SK-N-SH treated with all-trans-retinoic acid at 6 μM for 48 hours (cell line): ENCODE measurements around the gene HDAC4.

Experiments used
- ATAC-seq: fragments of 200-7000 bp; cut with Tn5 transposase; 3 replicates; pipeline ENCODE4 v1.9.1; 2020; ENCODE audit warnings: mild to moderate bottlenecking, moderate library complexity
- BACH2 ChIP-seq: fragments of 250-450 bp; sonication (Bioruptor Pico); IDR thresholded peaks from 2 replicates; pipeline ENCODE4 v1.9.0; 2021; ENCODE audit warnings: mild to moderate bottlenecking, borderline replicate concordance
- CSDC2 ChIP-seq: fragments of 250-450 bp; sonication (Bioruptor Pico); IDR thresholded peaks from 2 replicates; pipeline ENCODE4 v1.5.0; 2020; ENCODE audit warnings: mild to moderate bottlenecking, moderate library complexity
- ESRRG ChIP-seq: fragments of 250-450 bp; sonication (Bioruptor Pico); IDR thresholded peaks from 2 replicates; pipeline ENCODE4 v1.6.1; 2021; ENCODE audit warnings: mild to moderate bottlenecking
- ISL1 ChIP-seq: fragments of 250-450 bp; sonication (Bioruptor Pico); IDR thresholded peaks from 2 replicates; pipeline ENCODE4 v2.1.2; 2022; ENCODE audit warnings: mild to moderate bottlenecking, moderate library complexity
- OSR1 ChIP-seq: fragments of 250-450 bp; sonication (Bioruptor Pico); IDR thresholded peaks from 2 replicates; pipeline ENCODE4 v1.8.0; 2022; ENCODE audit warnings: moderate library complexity, mild to moderate bottlenecking, inconsistent platforms
- PPARA ChIP-seq: fragments of 250-450 bp; sonication (Bioruptor Pico); IDR thresholded peaks from 2 replicates; pipeline ENCODE4 v1.5.0; 2020; ENCODE audit warnings: mild to moderate bottlenecking, borderline replicate concordance
- RARB ChIP-seq: fragments of 250-450 bp; sonication (Bioruptor Pico); IDR thresholded peaks from 2 replicates; pipeline ENCODE4 v1.8.0; 2021; ENCODE audit warnings: mild to moderate bottlenecking, moderate library complexity
- SNAI2 ChIP-seq: fragments of 250-450 bp; sonication (Bioruptor Pico); IDR thresholded peaks from 2 replicates; pipeline ENCODE4 v1.5.0; 2020; ENCODE audit warnings: mild to moderate bottlenecking, moderate library complexity
- TCF4 ChIP-seq: fragments of 250-450 bp; sonication (Bioruptor Pico); IDR thresholded peaks from 2 replicates; pipeline ENCODE4 v1.8.0; 2021; ENCODE audit warnings: mild to moderate bottlenecking, moderate library complexity, borderline replicate concordance
- TOX ChIP-seq: fragments of 250-450 bp; sonication (Bioruptor Pico); IDR thresholded peaks from 2 replicates; pipeline ENCODE4 v1.8.0; 2021; ENCODE audit warnings: mild to moderate bottlenecking, moderate library complexity, borderline replicate concordance
- TSHZ2 ChIP-seq: fragments of 250-450 bp; sonication (Bioruptor Pico); IDR thresholded peaks from 2 replicates; pipeline ENCODE4 v1.5.0; 2020; ENCODE audit warnings: mild to moderate bottlenecking, moderate library complexity
- ZC3H10 ChIP-seq: fragments of 250-450 bp; sonication (Bioruptor Pico); IDR thresholded peaks from 2 replicates; pipeline ENCODE4 v1.5.1; 2021; ENCODE audit warnings: mild to moderate bottlenecking, moderate library complexity
- ZFP3 ChIP-seq: fragments of 250-450 bp; sonication (Bioruptor Pico); IDR thresholded peaks from 2 replicates; pipeline ENCODE4 v1.5.0; 2020; ENCODE audit warnings: mild to moderate bottlenecking, moderate library complexity
- ZFP30 ChIP-seq: fragments of 450-650 bp; formaldehyde crosslinking; IDR thresholded peaks from 2 replicates; pipeline ENCODE4 v1.5.0; 2022; ENCODE audit warnings: mild to moderate bottlenecking, moderate library complexity
- ZNF565 ChIP-seq: fragments of 450-650 bp; formaldehyde crosslinking; conservative IDR thresholded peaks from 2 replicates; pipeline ENCODE4 v1.5.0; 2020; ENCODE audit warnings: low read depth, mild to moderate bottlenecking, moderate library complexity
- ZNF8 ChIP-seq: fragments of 450-650 bp; formaldehyde crosslinking; IDR thresholded peaks from 2 replicates; pipeline ENCODE4 v1.5.0; 2020; ENCODE audit warnings: mild to moderate bottlenecking, moderate library complexity
- TF ChIP-seq, protein P1 (sequence below): fragments of 250-450 bp; sonication (Bioruptor Pico); IDR thresholded peaks from 2 replicates; pipeline ENCODE4 v1.8.0; 2020; ENCODE audit warnings: mild to moderate bottlenecking, moderate library complexity, borderline replicate concordance
- TF ChIP-seq, protein P2 (sequence below): fragments of 250-450 bp; sonication (Bioruptor Pico); IDR thresholded peaks from 2 replicates; pipeline ENCODE4 v1.5.1; 2020; ENCODE audit warnings: low read depth, mild to moderate bottlenecking, moderate library complexity
- TF ChIP-seq, protein P3 (sequence below): fragments of 250-450 bp; sonication (Bioruptor Pico); IDR thresholded peaks from 2 replicates; pipeline ENCODE4 v1.5.1; 2021; ENCODE audit warnings: mild to moderate bottlenecking, moderate library complexity
- TF ChIP-seq, protein P4 (sequence below): fragments of 250-450 bp; sonication (Bioruptor Pico); IDR thresholded peaks from 2 replicates; pipeline ENCODE4 v1.8.0; 2021; ENCODE audit warnings: low read depth, mild to moderate bottlenecking, moderate library complexity, borderline replicate concordance

Gene HDAC4

DNA sequence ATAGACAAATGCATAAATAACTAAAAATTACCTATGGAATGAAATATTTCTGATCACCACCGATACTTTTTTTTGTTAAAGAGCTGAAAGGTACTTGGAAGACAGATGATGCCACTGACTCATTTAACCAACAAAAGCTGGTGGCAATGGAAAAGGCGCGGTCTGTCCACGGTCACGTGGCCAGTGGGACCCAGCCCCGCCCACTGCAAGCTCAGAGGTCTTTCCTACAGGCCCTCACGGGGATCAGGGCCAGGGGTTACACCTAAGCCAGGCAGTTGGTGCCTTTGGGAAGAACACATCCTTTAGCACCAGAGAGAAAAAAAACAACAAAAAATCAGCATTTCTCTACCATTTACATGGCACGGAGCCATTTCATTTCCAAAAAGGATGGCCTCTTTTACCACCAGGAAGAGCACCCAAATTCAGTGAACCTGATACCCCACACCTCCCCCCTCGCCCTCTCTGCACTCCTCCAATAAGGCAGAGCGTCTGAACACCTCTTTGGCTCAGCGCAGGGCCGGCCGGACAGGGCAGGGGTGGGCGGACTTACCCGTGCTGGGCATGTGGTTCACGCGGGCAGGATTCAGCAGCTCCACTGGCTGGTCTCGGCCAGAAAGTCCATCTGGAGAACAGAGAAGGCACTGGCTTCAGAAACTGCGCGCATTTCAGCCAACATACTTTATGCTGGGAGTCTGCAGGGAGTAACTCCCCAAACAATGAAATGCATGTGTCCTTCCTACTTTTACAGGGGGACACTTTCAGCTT is 164.6 kb downstream of the HDAC4 start:
- ATAC-seq = no peak
- no peak for TF ChIP-seq TCF4 (CRISPR knock-in tag)
- no peak for TF ChIP-seq ZFP3 (CRISPR knock-in tag)
- TF ChIP-seq, protein P1, sequence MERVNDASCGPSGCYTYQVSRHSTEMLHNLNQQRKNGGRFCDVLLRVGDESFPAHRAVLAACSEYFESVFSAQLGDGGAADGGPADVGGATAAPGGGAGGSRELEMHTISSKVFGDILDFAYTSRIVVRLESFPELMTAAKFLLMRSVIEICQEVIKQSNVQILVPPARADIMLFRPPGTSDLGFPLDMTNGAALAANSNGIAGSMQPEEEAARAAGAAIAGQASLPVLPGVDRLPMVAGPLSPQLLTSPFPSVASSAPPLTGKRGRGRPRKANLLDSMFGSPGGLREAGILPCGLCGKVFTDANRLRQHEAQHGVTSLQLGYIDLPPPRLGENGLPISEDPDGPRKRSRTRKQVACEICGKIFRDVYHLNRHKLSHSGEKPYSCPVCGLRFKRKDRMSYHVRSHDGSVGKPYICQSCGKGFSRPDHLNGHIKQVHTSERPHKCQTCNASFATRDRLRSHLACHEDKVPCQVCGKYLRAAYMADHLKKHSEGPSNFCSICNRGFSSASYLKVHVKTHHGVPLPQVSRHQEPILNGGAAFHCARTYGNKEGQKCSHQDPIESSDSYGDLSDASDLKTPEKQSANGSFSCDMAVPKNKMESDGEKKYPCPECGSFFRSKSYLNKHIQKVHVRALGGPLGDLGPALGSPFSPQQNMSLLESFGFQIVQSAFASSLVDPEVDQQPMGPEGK (CRISPR knock-in tag) = no peak
- no peak for TF ChIP-seq ESRRG (CRISPR knock-in tag)
- TF ChIP-seq PPARA (CRISPR knock-in tag) = no peak
- TF ChIP-seq, protein P2, sequence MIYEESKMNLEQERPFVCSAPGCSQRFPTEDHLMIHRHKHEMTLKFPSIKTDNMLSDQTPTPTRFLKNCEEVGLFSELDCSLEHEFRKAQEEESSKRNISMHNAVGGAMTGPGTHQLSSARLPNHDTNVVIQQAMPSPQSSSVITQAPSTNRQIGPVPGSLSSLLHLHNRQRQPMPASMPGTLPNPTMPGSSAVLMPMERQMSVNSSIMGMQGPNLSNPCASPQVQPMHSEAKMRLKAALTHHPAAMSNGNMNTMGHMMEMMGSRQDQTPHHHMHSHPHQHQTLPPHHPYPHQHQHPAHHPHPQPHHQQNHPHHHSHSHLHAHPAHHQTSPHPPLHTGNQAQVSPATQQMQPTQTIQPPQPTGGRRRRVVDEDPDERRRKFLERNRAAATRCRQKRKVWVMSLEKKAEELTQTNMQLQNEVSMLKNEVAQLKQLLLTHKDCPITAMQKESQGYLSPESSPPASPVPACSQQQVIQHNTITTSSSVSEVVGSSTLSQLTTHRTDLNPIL (CRISPR knock-in tag) = no peak
- no peak for TF ChIP-seq RARB
- no peak for TF ChIP-seq OSR1 (CRISPR knock-in tag)
- no peak for TF ChIP-seq BACH2 (CRISPR knock-in tag)
- TF ChIP-seq, protein P3, sequence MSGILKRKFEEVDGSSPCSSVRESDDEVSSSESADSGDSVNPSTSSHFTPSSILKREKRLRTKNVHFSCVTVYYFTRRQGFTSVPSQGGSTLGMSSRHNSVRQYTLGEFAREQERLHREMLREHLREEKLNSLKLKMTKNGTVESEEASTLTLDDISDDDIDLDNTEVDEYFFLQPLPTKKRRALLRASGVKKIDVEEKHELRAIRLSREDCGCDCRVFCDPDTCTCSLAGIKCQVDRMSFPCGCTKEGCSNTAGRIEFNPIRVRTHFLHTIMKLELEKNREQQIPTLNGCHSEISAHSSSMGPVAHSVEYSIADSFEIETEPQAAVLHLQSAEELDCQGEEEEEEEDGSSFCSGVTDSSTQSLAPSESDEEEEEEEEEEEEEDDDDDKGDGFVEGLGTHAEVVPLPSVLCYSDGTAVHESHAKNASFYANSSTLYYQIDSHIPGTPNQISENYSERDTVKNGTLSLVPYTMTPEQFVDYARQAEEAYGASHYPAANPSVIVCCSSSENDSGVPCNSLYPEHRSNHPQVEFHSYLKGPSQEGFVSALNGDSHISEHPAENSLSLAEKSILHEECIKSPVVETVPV (CRISPR knock-in tag) = no peak
- no peak for TF ChIP-seq ZNF8 (CRISPR knock-in tag)
- TF ChIP-seq ZC3H10 (CRISPR knock-in tag) = no peak
- no peak for TF ChIP-seq SNAI2 (CRISPR knock-in tag)
- TF ChIP-seq TOX (CRISPR knock-in tag) = no peak

DNA sequence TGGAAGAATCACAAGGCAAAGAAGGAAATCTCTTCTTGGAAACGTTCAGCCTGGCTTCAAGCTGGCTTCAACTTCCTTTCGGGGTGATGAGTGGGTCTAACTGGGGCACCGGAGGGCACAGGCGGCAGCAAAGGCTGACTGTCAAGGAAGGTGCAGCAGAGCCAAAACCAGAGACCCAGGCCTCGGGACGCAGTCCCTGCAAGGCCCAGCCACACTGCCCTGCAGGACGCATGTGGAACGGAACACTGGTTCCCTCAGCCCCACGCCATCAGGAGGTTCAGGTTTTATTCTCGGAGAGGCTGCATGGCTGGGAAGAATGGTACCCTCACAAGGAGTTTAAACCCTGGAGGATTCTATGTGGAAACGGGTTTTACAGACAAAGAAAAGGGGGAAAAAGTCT is 165.5 kb downstream of the HDAC4 start:
- TF ChIP-seq ZNF565 (no peak), PPARA (CRISPR knock-in tag) (no peak), BACH2 (CRISPR knock-in tag) (no peak), ZFP30 (CRISPR knock-in tag) (no peak), TSHZ2 (no peak), ZNF8 (CRISPR knock-in tag) (no peak), CSDC2 (CRISPR knock-in tag) (no peak), ISL1 (no peak)
- TF ChIP-seq, protein P3 (CRISPR knock-in tag) = no peak
- TF ChIP-seq, protein P4, sequence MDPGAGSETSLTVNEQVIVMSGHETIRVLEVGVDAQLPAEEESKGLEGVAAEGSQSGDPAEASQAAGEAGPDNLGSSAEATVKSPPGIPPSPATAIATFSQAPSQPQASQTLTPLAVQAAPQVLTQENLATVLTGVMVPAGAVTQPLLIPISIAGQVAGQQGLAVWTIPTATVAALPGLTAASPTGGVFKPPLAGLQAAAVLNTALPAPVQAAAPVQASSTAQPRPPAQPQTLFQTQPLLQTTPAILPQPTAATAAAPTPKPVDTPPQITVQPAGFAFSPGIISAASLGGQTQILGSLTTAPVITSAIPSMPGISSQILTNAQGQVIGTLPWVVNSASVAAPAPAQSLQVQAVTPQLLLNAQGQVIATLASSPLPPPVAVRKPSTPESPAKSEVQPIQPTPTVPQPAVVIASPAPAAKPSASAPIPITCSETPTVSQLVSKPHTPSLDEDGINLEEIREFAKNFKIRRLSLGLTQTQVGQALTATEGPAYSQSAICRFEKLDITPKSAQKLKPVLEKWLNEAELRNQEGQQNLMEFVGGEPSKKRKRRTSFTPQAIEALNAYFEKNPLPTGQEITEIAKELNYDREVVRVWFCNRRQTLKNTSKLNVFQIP (CRISPR knock-in tag) = no peak
- no peak for ATAC-seq
